Tibial artery (tissue), 4 donors: ENCODE results near the gene RSPH6A.
A peak's percentile ranks its signal among the peaks of the same experiment; 100 is the strongest.

ENCODE experiments used
- DNase-seq, 2 donors: peaks; one replicate each; pipeline ENCODE4 v3.0.0-alpha.2; 2019
- H3K27ac ChIP-seq, 2 donors: fragments of 200-600 bp; sonication (generic) in 1 of 2; 1 replicate in 1 of 2; 2 replicates in 1 of 2; pipeline ENCODE4 v1.5.1; 2018 to 2019; ENCODE audit warnings: mild to moderate bottlenecking in 1 of 2
- H3K27me3 ChIP-seq, 2 donors: fragments of 200-600 bp; sonication (generic) in 1 of 2; one replicate each; pipeline versions ENCODE4 v1.5.1 to v1.6.0; 2016 to 2019
- H3K36me3 ChIP-seq, 3 donors: fragments of 200-600 bp; sonication (generic) in 2 of 3; one replicate each; pipeline ENCODE4 v1.5.1; 2016 to 2019; ENCODE audit warnings: mild to moderate bottlenecking in 2 of 3
- H3K4me1 ChIP-seq, 4 donors: fragments of 200-600 bp; sonication (generic) in 2 of 4; 1 replicate in 3 of 4; 2 replicates in 1 of 4; pipeline ENCODE4 v1.5.1; 2016 to 2019
- H3K4me3 ChIP-seq, 2 donors: fragments of 200-600 bp; sonication (generic) in 1 of 2; 1 replicate in 1 of 2; 2 replicates in 1 of 2; pipeline ENCODE4 v1.5.1; 2018 to 2019; ENCODE audit warnings: mild to moderate bottlenecking in 2 of 2
- H3K9me3 ChIP-seq, 3 donors: fragments of 200-600 bp; sonication (generic) in 1 of 3; one replicate each; pipeline ENCODE4 v1.5.1; 2016 to 2019
- CTCF ChIP-seq, 2 experiments: fragments of 200-600 bp in 1 of 2; fragments of 450-650 bp in 1 of 2; IDR thresholded peaks; one replicate each; pipeline ENCODE4 v1.5.1; 2017 to 2019; ENCODE audit warnings: antibody characterized with exemption in 2 of 2, mild to moderate bottlenecking in 1 of 2, moderate library complexity in 1 of 2
- intact Hi-C: fragments of 100-400 bp; cut with DNase I; formaldehyde crosslinking; loops from one replicate; pipeline ENCODE4 v1.15.0; 2023; ENCODE audit warnings: low total_unique reads

Gene RSPH6A

DNA sequence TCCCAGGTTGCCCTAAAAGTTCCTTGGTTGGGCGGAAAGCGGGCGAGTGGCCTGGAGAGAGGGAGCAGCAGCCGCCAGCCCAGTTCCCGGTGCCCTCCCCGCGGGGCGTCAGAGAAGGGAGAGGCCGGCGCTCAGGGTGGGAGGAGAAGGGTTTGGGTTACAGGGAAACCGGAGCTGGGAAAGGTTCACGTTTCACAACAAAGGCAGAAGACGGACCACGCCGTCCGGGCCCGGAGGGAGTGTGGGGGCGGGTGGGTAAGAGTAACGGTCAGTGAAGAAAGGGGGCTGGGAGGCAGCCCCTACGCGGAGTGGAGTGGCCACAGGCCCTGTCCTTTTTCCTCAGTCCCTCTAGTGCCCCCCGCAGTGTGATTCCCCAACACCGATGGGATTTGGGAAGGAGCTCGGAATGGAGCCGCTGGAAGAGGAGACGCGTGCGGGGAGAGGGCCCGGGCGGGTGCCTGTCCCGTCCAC is 47.7 kb downstream of the RSPH6A start:
- peak; percentile 89 to 95 for DNase-seq
- H3K27ac ChIP-seq: peak overlapping the region; percentile 98 to 99

GRCh38 chr19:45766869-45767346 is 48.2 kb downstream of the RSPH6A start:
- DNase-seq: no peak
- Histone ChIP-seq H3K27ac (peak overlapping the region; percentile 98 to 99), H3K4me1 (peaks cover 0 to 53% (median 45%) of the 10 kb centered on the region in 4 donors), H3K36me3 (peaks cover 0 to 22% (median 7%) of the 10 kb centered on the region in 3 donors), H3K4me3 (peak overlapping the region; percentile 88 to 93), H3K9me3 (no peaks in the 10 kb centered on the region), H3K27me3 (no peaks in the 10 kb centered on the region)
- no peak for TF ChIP-seq CTCF (IDR thresholded peaks at IDR 0.05)
- intact Hi-C loops: loop anchor here (10.0 kb wide), 1 partner anchor 52 kb away; no protein-coding TSS in a partner anchor

More for the DNA sequence above, 47.7 kb downstream of the RSPH6A start:
- peaks cover 0 to 53% (median 45%) of the 10 kb centered on the region in 4 donors for H3K4me1 ChIP-seq
- intact Hi-C loops: loop anchor here (10.0 kb wide), 1 partner anchor 53 kb away; no protein-coding TSS in a partner anchor
- H3K9me3 ChIP-seq: no peaks in the 10 kb centered on the region
- H3K36me3 ChIP-seq: peaks cover 2 to 27% (median 7%) of the 10 kb centered on the region in 3 donors
- TF ChIP-seq CTCF (IDR thresholded peaks at IDR 0.05): no peak
- peak overlapping the region; percentile 88 to 93 for H3K4me3 ChIP-seq
- no peaks in the 10 kb centered on the region for H3K27me3 ChIP-seq

DNA sequence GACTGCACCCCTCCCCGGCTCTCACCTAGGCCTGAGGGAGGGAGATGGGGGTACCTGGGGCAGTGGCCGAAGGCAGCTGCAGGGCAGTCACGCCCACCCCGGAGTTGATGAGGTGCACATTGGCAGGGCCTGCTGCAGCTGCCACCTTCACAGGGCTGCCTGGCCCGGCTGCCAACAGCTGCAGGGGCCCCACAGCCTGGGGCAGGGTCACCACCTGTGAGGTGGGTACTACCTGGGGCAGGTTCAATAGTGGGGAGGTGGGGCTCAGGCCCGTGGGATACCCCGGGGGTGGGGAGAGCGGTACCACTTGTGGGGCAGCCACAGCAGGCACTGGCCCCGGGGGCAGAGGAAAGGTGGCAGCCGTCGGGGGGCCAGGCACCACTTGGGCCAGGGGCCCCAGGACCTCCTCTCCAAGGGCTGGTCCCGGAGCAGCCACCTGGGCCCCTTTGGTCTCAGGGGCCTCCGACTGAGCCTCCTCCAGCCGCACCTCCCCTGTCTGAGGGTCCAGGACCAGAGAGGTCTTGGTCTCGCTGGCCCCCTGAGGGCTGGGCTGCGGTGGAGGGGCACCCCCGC is 48.7 kb downstream of the RSPH6A start:
- peak in 1 of 2 donors; percentile 77 for DNase-seq
- Histone ChIP-seq H3K4me1 (peaks cover 0 to 49% (median 42%) of the 10 kb centered on the region in 4 donors), H3K4me3 (peak overlapping the region; percentile 88 to 93), H3K36me3 (peaks cover 0 to 16% (median 2%) of the 10 kb centered on the region in 3 donors), H3K27me3 (no peaks in the 10 kb centered on the region), H3K9me3 (no peaks in the 10 kb centered on the region), H3K27ac (peak overlapping the region; percentile 98 to 99)
- TF ChIP-seq CTCF (IDR thresholded peaks at IDR 0.05): no peak
- intact Hi-C loops: loop anchor here (10.0 kb wide), 1 partner anchor 52 kb away; no protein-coding TSS in a partner anchor

- Histone ChIP-seq H3K36me3 (peaks cover 0 to 15% (median 0%) of the 10 kb centered on the region in 3 donors), H3K4me3 (peak overlapping the region in 1 of 2 donors; percentile 93), H3K4me1 (peaks cover 0 to 43% (median 36%) of the 10 kb centered on the region in 4 donors), H3K9me3 (no peaks in the 10 kb centered on the region), H3K27me3 (no peaks in the 10 kb centered on the region), H3K27ac (peak overlapping the region; percentile 98 to 99)
- DNase-seq: no peak
- intact Hi-C loops: loop anchor here (10.0 kb wide), 1 partner anchor 51 kb away; no protein-coding TSS in a partner anchor
- TF ChIP-seq CTCF (IDR thresholded peaks at IDR 0.05): no peak
Measured at GRCh38 chr19:45765702-45766295, 49.3 kb downstream of the RSPH6A start.

DNA sequence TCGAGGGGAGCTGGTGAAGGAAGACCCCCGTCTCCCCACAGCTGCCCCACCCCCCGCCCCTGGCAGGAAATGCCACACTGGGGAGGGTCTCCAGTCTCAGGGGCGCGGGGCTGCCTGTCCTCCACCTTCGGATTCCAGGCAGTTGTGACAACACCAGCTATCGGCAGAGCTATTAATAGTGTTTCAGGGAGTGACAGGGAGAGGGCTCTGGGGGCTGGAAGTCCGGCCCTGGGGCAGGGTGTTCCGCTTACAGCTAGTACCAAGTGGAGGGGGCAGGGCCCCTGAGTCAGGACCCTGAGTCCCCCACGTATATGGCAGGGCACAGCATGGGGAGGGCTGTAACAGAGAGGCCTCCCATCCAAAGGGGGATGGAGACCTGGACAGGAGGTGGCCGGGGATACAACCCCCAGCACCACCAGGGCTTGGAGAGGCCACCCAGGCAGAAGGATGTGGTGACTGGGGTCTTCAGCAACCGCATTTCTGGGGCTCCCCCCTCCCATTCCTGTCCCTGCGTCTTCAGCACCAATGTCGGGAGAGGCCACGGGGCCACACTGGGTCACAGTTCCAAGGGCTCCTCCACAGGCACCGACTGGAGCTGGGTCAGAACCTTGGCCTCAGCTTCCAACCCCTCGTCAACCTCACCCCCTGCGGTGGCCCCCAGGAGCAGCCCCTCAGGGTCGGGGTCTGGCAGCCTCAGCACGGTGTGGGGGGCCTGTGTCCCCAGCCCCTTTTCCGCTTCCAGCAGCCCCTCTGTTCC is 50.0 kb downstream of the RSPH6A start:
- Histone ChIP-seq H3K27ac (peak overlapping the region; percentile 98 to 99), H3K9me3 (no peaks in the 10 kb centered on the region), H3K36me3 (peaks cover 0 to 15% (median 0%) of the 10 kb centered on the region in 3 donors), H3K4me1 (peaks cover 0 to 42% (median 34%) of the 10 kb centered on the region in 4 donors), H3K27me3 (no peaks in the 10 kb centered on the region), H3K4me3 (no peak overlapping the region)
- intact Hi-C loops: loop anchor here (10.0 kb wide), 1 partner anchor 50 kb away; no protein-coding TSS in a partner anchor
- TF ChIP-seq CTCF (IDR thresholded peaks at IDR 0.05): no peak
- peak in 1 of 2 donors; percentile 72 for DNase-seq
